Activated naive CD8-positive, alpha-beta T cell treated with anti-CD3 and anti-CD28 coated beads, Interleukin-2, amount 50 U/mL, for 24 hours (primary cell): ENCODE data around the gene FAM72D.
"Not testable (repeated sequence)": the region's sequence is repeated elsewhere in the genome, so short reads cannot be mapped to it uniquely, and the experiment has no call there.

Source experiments
- ATAC-seq: fragments of 150-1000 bp; cut with Tn5 transposase; one replicate; pipeline ENCODE4 v1.10.0; 2021
- DNase-seq: peaks from one replicate; pipeline ENCODE4 v3.0.0; 2021
- H3K27ac Mint-ChIP-seq: one replicate; pipeline ENCODE4 v1.8.0; 2021; ENCODE audit warnings: mild to moderate bottlenecking, mixed read lengths
- H3K27me3 Mint-ChIP-seq: one replicate; pipeline ENCODE4 v1.8.0; 2021; ENCODE audit warnings: mixed read lengths
- H3K36me3 Mint-ChIP-seq: one replicate; pipeline ENCODE4 v1.8.0; 2021; ENCODE audit warnings: low read depth, mixed read lengths
- H3K4me1 Mint-ChIP-seq: one replicate; pipeline ENCODE4 v1.8.0; 2021; ENCODE audit warnings: mixed read lengths
- H3K4me3 Mint-ChIP-seq: one replicate; pipeline ENCODE4 v1.8.0; 2021; ENCODE audit warnings: mild to moderate bottlenecking, moderate library complexity, mixed read lengths
- H3K9me3 Mint-ChIP-seq: one replicate; pipeline ENCODE4 v1.8.0; 2021; ENCODE audit warnings: mixed read lengths

The FAM72D gene

DNA sequence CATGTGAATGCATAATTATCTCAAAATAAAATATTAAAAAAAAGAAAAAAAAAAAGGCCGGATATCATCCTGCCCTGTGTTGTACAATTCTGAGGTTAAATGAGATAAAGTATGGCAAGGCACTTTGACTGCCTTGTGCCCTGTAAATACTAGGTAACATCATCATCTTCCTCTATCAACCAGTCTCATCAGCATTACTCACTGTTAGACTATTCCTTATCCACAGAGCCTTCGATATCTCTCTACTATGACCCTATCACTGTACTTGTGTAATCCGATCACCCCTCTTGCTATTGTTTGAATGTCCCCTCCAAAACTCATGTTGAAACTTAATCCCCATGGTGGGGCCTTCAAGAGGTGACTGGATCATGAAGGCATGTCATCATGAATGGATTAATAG, 18.9 kb upstream of the FAM72D start:
- not testable (repeated sequence) for H3K9me3 Mint-ChIP-seq, DNase-seq, ATAC-seq, H3K4me1 Mint-ChIP-seq, H3K36me3 Mint-ChIP-seq, H3K4me3 Mint-ChIP-seq, H3K27ac Mint-ChIP-seq, H3K27me3 Mint-ChIP-seq

DNA sequence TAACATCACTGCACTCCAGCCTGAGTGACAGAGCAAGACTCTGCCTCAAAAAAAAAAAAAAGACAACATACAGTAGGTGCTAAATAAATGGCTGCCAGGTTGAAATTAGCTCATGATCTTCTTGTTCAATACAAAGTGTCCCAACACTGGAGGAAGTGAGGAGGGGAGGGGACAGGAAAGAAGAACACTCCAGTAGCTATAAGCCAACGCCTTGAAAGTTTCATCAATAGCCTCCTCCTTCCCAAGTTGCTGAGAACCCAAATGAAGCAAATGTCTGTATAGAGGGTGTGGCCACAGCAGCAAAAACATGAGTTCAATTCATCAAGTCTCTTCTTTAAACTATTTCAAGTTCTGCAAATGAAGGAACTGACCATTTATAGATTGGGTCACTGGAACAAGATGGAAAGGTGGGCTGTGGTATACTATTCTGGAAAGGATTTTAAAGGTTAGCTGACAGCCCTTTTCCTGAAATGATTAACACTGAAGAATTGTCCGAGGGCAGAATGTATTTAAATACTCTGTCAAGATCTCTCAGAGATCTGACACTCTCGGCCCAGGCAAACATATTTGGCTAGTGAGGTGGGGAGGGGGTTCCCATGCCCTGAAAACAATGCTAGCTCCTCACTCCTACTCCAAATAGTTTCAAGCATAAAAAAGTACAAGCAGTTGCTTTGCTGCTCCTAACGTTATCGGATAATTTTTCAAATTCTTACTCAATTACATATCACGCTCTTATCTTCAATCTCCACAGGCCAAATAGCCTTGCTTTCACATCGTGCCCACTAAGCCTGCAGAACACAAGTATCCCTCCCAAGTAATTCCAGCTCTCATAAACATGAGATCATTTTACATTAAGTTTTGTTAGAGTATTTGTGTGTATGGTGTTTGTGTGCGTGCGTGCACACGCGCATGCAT, 17.6 kb upstream of the FAM72D start:
- not testable (repeated sequence) for H3K9me3 Mint-ChIP-seq, H3K4me3 Mint-ChIP-seq, H3K36me3 Mint-ChIP-seq, ATAC-seq, H3K27me3 Mint-ChIP-seq, H3K4me1 Mint-ChIP-seq, H3K27ac Mint-ChIP-seq, DNase-seq

DNA sequence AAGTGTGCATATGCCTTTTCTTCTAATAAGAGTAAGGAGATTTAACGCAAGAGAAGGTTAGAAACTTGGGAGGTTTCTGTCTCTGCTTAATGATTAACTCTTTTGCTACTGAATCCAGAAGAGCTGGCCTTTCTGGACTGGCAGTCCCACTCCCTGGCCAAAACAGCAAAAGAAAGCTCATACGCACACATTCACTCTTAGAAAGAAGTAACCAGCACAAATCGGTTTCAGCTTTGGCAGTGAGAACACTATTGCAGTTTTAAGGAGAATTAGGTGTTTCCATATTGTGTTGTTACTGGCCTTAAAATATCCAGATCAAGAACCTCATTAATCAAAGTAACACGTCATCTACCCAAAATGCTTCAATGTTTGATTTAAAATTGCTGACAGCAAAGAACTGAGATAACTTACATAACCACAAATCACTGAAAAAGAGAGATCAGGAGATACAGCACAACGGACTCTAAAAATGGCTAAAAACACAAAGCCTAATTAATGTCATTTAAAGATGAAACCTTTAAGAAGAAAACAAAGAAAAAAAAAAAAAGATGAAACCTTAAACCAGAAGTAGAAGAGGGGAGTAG, 16.9 kb upstream of the FAM72D start:
- H3K4me3 Mint-ChIP-seq, H3K27ac Mint-ChIP-seq, DNase-seq, H3K9me3 Mint-ChIP-seq, H3K4me1 Mint-ChIP-seq, H3K36me3 Mint-ChIP-seq, ATAC-seq, H3K27me3 Mint-ChIP-seq: not testable (repeated sequence)

DNA sequence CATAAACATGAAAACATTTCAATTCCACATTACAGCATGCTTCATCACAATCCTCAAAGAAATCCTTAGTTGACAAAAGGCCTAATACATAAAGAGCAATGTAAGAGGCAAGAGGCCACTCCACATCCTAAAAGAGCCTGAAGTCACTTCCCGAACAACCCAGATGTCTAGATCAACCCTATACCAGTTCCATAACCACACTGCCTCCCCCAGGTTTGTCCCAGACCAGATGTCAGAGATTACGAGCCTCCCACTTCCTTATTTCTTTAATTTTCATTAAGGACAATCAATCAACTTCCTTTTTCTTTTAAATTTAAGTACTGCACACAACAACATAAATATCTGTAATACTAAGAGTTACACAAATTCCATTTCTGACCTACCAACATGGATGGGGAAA, 16.0 kb upstream of the FAM72D start:
- not testable (repeated sequence) for H3K27ac Mint-ChIP-seq, H3K9me3 Mint-ChIP-seq, ATAC-seq, H3K4me1 Mint-ChIP-seq, H3K4me3 Mint-ChIP-seq, DNase-seq, H3K36me3 Mint-ChIP-seq, H3K27me3 Mint-ChIP-seq

DNA sequence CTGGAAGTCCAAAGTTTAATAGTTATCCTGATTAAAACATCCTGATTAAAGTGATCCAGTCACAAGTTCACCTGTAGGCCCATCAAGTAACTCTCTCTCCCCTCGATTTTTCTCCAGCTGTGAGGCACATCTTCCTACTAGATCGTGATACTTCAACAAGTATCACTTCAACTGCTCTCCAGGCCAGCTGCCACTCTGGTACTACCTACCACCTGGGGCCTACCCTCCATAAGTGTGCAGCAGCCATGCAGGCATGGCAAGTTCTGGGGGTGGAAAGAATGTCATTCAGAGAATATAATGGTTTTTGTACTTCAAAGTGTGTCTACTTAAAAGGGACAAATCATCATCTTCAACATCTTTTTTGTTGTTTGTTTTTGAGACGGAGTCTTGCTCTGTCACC, 15.6 kb upstream of the FAM72D start:
- H3K4me1 Mint-ChIP-seq, H3K4me3 Mint-ChIP-seq, ATAC-seq, H3K36me3 Mint-ChIP-seq, H3K27me3 Mint-ChIP-seq, H3K9me3 Mint-ChIP-seq, H3K27ac Mint-ChIP-seq, DNase-seq: not testable (repeated sequence)

DNA sequence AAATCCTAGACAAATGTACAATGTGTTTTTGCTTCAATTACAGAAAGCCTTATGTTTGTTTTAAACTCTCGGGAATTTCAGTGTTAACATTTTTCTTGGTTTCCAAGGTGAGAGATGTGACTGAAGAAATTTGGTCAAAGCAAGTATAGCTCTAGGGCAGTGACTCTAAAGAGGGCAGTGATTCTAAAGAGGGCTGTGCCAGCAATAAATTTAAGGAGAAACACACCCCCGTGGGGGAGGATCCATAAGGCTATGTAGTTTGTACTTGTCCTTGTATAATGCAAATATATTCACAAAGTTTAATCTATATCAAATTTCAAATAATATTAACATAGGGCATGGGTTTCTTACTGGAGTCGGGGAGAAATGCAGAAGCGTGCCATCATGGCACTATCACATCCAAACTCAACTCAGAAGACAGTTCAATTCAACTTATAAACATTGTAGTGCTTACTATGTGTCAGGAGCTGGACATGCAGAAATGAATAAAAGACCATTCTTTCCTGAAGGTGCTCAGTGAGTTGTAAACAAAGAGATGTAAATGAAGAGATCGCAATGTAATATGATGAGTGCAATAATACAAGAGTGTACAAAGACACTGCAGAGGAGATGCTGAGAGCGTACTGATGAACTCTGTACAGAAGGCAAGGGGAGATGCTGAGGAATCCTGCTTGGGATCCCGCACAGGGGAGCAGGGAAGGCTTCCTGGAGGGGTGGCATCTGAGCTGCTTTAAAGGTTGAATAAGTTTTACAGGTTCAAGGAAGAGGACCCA, 13.1 kb upstream of the FAM72D start:
- ATAC-seq, H3K27ac Mint-ChIP-seq, H3K4me3 Mint-ChIP-seq, H3K9me3 Mint-ChIP-seq, H3K36me3 Mint-ChIP-seq, H3K27me3 Mint-ChIP-seq, H3K4me1 Mint-ChIP-seq, DNase-seq: not testable (repeated sequence)

DNA sequence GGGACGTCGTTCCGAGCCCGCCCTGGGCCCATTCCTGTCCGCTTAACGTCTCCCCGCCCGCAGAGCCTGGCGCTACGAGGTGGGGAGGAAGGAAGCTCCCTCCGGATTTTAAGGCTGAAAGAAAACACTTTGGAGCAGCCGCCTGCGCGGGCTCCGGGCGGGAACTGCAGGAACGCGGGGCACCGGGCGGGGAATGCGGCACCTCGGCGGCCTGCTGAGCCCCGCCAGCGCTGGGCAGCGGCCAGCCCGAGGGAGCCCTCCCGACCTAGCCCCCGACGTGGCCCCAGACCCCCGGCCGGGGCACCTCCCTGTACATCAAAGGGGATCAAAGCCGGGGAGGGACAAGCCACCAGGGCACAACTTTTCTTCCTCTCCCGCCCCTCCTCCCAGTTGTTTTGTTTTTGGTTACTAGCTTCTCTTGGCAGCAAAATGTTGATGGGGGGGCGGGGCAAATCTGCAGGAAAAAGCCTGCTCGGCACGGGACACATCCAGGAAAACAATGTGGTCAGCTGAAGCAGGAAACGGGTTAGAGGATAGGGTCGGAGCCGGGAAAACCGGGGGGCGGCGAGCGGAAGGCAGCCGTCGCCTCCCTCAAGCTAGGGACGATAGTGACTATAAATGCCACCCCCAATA, 2.1 kb upstream of the FAM72D start:
- not testable (repeated sequence) for H3K27ac Mint-ChIP-seq
- peak; percentile 7 for DNase-seq

DNA sequence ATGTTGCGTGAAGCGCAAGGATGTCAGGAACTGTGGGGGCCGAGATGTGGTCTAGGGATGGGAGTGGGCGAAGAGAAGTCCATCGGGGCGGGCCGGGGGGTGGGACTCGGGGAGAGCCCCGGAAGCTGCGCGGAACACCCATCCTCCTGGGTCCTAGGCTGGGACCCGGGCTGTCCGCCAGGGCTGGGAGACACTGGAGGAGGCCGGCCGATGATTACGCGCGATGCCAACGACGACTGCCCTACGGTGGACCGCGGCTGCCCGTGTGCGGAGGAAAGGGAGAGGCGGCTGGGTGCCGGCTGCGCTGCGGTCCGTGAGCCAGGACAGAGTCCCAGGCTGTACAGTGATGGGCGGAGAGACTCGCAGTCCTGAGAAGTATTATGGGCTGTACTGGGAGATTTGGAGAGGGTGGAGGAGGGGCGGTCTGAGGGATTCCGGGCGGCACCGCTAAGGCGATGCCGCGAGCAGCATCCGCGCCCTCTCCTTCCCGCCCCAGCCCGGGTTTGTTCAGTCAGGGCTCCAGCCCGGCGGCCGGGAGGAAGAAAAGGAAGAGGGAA, 1.0 kb upstream of the FAM72D start:
- DNase-seq (peak; percentile 7), ATAC-seq (peak; percentile 29)
- not testable (repeated sequence) for H3K4me1 Mint-ChIP-seq, H3K36me3 Mint-ChIP-seq, H3K27me3 Mint-ChIP-seq, H3K27ac Mint-ChIP-seq, H3K9me3 Mint-ChIP-seq
- peak overlapping the region; percentile 61 for H3K4me3 Mint-ChIP-seq

More for the DNA sequence above, 2.1 kb upstream of the FAM72D start:
- not testable (repeated sequence) for H3K27me3 Mint-ChIP-seq, ATAC-seq, H3K9me3 Mint-ChIP-seq, H3K36me3 Mint-ChIP-seq, H3K4me1 Mint-ChIP-seq
- peak overlapping the region; percentile 86 for H3K4me3 Mint-ChIP-seq

DNA sequence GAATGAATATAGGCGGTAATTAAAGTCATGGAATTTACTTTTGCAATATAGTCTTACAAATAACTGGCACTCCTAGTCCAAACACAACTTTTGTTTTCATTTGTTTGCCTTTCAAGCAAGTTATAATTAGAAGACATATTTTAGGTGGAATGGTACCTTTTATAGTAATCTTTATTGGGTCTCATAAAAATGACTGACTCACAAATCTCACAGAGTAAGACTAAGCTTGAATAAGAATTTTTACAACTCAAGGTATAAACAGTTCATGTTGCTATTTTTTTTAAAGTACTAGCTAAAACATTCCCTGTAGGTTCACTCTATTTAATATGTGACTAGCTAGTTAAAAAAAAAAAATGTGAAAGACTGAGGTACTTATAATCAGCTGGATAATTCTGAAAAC, 6.0 kb downstream of the FAM72D start:
- DNase-seq = not testable (repeated sequence)

DNA sequence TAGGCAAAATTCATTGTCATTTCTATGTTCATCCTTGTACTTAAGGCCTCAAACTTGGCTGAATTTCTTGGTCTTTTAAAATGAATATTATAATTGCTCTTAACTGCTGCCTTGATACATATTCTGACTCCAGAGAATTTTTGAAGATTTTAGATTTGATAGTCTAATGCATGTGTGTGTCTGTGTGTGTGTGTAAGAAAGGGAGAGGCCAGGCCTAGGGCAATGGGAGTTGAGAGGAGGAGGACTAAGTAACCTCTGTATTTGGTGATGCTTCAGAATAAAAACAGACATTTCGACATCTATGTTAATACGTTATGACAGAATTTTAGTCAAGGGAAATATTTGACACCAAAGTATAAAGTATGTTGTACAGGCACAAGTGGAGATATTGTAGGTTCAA, 7.5 kb downstream of the FAM72D start:
- not testable (repeated sequence) for H3K27me3 Mint-ChIP-seq, H3K4me3 Mint-ChIP-seq, DNase-seq, H3K4me1 Mint-ChIP-seq, H3K27ac Mint-ChIP-seq, H3K36me3 Mint-ChIP-seq, H3K9me3 Mint-ChIP-seq, ATAC-seq

More for the DNA sequence above, 6.0 kb downstream of the FAM72D start:
- ATAC-seq, H3K4me1 Mint-ChIP-seq, H3K27ac Mint-ChIP-seq, H3K4me3 Mint-ChIP-seq, H3K27me3 Mint-ChIP-seq, H3K36me3 Mint-ChIP-seq, H3K9me3 Mint-ChIP-seq: not testable (repeated sequence)

DNA sequence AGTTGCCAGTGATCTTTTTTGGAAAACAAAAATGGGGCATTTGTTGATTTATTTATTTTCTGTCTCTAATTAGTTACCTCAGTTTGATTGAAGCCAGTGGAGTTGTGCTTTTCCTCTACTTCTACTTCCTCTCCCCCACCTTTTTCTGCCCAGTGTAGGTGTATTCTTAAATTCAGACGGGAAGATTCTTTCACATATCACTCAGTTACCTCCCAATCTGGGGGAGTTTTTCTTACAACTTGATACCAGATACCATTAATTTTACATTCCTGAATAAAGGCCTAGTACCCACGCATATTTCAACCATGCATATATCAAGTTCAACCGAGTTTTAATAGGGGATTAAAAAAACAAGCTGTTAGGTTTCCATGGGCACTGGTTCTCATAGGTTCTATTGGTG, 15.9 kb downstream of the FAM72D start:
- not testable (repeated sequence) for H3K36me3 Mint-ChIP-seq, ATAC-seq, H3K27ac Mint-ChIP-seq, H3K9me3 Mint-ChIP-seq, DNase-seq, H3K4me1 Mint-ChIP-seq, H3K4me3 Mint-ChIP-seq, H3K27me3 Mint-ChIP-seq

DNA sequence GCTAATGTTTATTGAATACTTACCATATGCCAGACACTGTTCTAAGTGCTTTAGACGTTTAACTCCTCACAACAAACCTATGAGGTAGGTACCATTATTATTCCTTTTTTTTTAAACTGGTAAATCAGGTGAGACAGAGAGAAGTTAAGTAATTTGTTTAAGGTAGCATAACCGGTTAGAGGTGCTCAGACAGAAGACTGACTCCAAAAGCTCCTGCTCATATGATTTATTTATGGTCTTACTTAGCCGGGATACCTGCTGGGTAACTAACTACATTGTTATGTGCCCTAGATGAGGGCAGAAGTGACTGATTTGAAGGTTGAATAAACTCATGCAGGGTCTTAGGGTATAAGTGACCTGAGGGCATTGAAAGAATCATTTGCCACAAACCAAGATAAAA, 16.9 kb downstream of the FAM72D start:
- H3K9me3 Mint-ChIP-seq, H3K4me3 Mint-ChIP-seq, H3K27ac Mint-ChIP-seq, ATAC-seq, DNase-seq, H3K27me3 Mint-ChIP-seq, H3K4me1 Mint-ChIP-seq, H3K36me3 Mint-ChIP-seq: not testable (repeated sequence)

DNA sequence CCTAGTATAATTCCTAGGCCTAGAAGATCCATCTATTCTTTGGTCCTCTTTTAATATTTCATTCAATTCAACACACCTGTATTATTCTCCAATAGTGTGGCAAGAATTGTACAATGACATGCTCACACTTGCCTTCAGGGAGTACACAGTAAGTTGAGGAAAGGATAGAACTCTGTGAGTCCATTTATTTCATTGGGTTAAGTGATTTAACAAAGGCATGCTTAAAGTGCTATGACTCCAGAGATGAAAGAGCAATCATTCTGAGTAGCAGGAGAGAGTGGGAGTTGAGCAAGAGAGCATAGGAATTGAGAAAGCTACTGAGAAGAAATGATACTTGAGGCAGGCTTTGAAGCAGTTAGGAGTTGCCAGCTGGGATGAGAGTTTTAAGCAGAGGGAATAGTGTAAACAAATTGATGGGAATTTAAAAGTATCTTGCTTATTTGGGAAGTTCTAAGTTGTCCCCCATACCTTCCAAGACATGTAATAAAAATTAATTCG, 18.8 kb downstream of the FAM72D start:
- not testable (repeated sequence) for H3K27ac Mint-ChIP-seq, H3K27me3 Mint-ChIP-seq, ATAC-seq, H3K4me1 Mint-ChIP-seq, H3K9me3 Mint-ChIP-seq, H3K36me3 Mint-ChIP-seq, H3K4me3 Mint-ChIP-seq, DNase-seq
